ENCODE measurements around the gene EHD4.

The EHD4 gene

DNA sequence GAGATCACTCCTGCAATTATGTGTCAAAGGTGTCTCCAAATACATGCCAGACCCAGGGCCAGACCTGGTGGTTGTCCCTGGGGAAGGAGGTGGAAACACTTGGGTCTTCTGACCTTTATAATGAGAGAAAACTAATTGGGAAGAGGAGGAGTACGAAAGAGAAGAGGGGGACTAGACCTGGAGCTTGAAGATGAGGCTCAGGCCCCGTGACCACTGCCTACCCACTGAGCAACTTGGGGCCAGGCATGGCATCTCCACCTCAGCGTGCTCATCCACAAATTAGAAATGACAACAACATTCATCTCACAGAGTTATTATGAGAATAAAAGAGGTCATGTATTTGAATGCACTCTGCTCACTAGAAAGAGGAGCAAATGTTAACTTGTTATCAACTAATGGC is 59.1 kb downstream of the EHD4 start:
- Histone ChIP-seq H3K27ac (no peak overlapping the region), H3K27me3 (ENCODE audit: control insufficient read depth, insufficient read depth, low read length) (no peaks in the 10 kb centered on the region), H3K4me3 (ENCODE audit: low read depth, low read length) (no peak overlapping the region), H3K9me3 (ENCODE audit: control insufficient read depth, low read length) (no peaks in the 10 kb centered on the region), H3K4me2 (ENCODE audit: low read length) (no peak overlapping the region), H3K9ac (no peak overlapping the region), H3K36me3 (ENCODE audit: control insufficient read depth, insufficient read depth, low read length) (no peaks in the 10 kb centered on the region), H2AFZ (no peak overlapping the region), H3K79me2 (no peaks in the 10 kb centered on the region), H3K4me1 (peaks cover 4% of the 10 kb centered on the region)
- TF ChIP-seq, protein P1, sequence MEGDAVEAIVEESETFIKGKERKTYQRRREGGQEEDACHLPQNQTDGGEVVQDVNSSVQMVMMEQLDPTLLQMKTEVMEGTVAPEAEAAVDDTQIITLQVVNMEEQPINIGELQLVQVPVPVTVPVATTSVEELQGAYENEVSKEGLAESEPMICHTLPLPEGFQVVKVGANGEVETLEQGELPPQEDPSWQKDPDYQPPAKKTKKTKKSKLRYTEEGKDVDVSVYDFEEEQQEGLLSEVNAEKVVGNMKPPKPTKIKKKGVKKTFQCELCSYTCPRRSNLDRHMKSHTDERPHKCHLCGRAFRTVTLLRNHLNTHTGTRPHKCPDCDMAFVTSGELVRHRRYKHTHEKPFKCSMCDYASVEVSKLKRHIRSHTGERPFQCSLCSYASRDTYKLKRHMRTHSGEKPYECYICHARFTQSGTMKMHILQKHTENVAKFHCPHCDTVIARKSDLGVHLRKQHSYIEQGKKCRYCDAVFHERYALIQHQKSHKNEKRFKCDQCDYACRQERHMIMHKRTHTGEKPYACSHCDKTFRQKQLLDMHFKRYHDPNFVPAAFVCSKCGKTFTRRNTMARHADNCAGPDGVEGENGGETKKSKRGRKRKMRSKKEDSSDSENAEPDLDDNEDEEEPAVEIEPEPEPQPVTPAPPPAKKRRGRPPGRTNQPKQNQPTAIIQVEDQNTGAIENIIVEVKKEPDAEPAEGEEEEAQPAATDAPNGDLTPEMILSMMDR (IDR thresholded peaks at IDR 0.05): no peak

DNA sequence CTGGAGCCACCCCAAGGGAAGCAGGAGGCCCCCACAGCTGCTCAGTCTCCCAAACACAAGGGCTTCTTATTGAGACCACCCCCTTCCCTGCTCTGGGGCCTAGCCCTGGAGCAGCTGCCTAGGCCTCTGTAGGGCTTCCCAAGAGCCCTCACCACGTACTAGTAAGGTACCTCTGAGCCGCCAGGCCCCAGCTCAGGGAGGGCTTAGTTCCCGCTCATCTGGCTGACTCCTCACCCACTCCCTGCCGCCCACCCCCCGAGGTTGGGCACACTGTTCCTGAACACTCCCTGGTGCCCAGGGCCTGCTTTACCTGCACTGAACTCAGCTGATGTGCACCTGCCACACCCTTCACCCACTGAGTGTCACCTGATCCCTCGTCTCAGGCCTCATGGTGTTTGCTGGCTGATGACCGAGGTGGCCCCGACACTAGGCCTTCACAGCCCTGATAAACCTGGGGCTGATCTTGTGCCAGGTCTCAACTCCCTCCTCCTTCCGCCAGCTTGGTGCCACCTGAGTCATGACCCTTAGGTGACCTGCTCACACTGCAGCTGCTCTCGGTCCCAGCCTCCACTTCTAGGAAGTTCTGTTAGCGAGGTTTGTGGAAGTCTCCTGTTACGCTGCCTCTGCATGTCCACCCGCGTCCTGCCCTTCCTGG is 60.5 kb downstream of the EHD4 start:
- Histone ChIP-seq H3K27ac (no peak overlapping the region), H3K27me3 (ENCODE audit: control insufficient read depth, insufficient read depth, low read length) (no peaks in the 10 kb centered on the region), H3K9me3 (ENCODE audit: control insufficient read depth, low read length) (no peaks in the 10 kb centered on the region), H2AFZ (no peak overlapping the region), H3K79me2 (no peaks in the 10 kb centered on the region), H3K4me1 (peaks cover 4% of the 10 kb centered on the region), H3K4me3 (ENCODE audit: low read depth, low read length) (no peak overlapping the region), H3K4me2 (ENCODE audit: low read length) (no peak overlapping the region), H3K36me3 (ENCODE audit: control insufficient read depth, insufficient read depth, low read length) (no peaks in the 10 kb centered on the region), H3K9ac (no peak overlapping the region)
- TF ChIP-seq, protein P1 (IDR thresholded peaks at IDR 0.05): no peak

DNA sequence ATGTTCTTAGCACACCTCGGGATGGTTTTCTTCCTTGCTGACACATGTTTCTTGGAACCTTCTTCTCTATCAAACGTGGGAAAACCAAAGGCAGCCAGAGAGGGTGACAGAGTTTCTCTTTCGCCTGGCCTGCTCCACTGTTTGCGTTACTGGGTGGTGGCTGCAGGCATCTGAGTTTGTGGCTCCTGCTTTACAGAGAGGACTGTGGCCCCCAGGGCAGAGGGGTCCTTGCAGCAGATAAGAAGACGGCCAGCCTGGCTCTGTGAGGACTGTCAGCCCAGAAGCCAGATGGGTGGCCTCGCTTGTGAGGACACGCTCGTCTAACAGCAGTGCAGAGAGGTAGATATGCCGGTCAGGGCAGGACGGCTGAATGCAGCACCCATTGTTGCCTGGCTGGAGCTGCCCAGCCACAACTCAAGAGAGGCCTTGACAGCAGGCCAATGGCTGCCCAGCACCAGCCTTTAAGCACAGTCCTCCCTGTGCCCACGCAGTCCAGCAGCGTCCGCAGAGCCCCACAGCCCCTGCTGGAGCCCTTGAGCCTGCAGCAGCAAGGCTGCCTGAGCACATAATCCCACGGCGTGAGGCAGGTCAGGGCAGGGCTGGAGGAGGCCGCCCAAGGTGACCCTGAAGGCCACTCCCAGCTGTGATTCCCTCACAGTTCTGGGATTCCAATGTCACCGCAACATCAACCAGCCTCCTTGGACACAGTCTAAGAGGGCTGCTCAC is 63.5 kb downstream of the EHD4 start:
- no peak overlapping the region for H3K4me3 ChIP-seq (ENCODE audit: low read depth, low read length)
- TF ChIP-seq, protein P1 (IDR thresholded peaks at IDR 0.05): no peak
- H2AFZ ChIP-seq: no peak overlapping the region
- H3K27me3 ChIP-seq (ENCODE audit: control insufficient read depth, insufficient read depth, low read length): no peaks in the 10 kb centered on the region
- H3K9me3 ChIP-seq (ENCODE audit: control insufficient read depth, low read length): no peaks in the 10 kb centered on the region
- H3K4me1 ChIP-seq: no peaks in the 10 kb centered on the region
- no peak overlapping the region for H3K4me2 ChIP-seq (ENCODE audit: low read length)
- no peaks in the 10 kb centered on the region for H3K79me2 ChIP-seq
- no peak overlapping the region for H3K27ac ChIP-seq
- no peaks in the 10 kb centered on the region for H3K36me3 ChIP-seq (ENCODE audit: control insufficient read depth, insufficient read depth, low read length)
- H3K9ac ChIP-seq: no peak overlapping the region

DNA sequence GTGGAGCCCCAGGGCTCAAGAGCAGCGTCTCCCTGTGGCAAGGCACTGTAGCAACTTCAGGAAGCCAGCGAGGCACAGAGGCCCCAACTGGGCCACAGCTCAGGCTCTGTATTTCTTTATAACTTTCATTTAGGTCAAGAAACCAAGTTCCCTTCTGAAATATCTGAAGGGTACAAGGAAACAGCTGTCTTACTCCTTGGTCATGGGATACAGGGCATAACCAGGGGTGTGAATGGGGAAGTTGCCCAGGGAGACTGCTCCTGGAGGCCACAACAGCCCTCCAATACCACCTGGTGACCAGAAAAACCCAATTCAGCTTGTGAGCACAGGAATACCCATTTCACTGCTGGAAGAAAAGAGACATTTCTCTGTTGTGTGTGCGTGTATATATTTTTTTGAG is 65.2 kb downstream of the EHD4 start:
- no peak overlapping the region for H2AFZ ChIP-seq
- no peaks in the 10 kb centered on the region for H3K36me3 ChIP-seq (ENCODE audit: control insufficient read depth, insufficient read depth, low read length)
- no peaks in the 10 kb centered on the region for H3K4me1 ChIP-seq
- H3K4me2 ChIP-seq (ENCODE audit: low read length): no peak overlapping the region
- no peak overlapping the region for H3K27ac ChIP-seq
- H3K79me2 ChIP-seq: no peaks in the 10 kb centered on the region
- TF ChIP-seq, protein P1 (IDR thresholded peaks at IDR 0.05): no peak
- H3K9ac ChIP-seq: no peak overlapping the region
- no peaks in the 10 kb centered on the region for H3K27me3 ChIP-seq (ENCODE audit: control insufficient read depth, insufficient read depth, low read length)
- no peak overlapping the region for H3K4me3 ChIP-seq (ENCODE audit: low read depth, low read length)
- H3K9me3 ChIP-seq (ENCODE audit: control insufficient read depth, low read length): no peaks in the 10 kb centered on the region

DNA sequence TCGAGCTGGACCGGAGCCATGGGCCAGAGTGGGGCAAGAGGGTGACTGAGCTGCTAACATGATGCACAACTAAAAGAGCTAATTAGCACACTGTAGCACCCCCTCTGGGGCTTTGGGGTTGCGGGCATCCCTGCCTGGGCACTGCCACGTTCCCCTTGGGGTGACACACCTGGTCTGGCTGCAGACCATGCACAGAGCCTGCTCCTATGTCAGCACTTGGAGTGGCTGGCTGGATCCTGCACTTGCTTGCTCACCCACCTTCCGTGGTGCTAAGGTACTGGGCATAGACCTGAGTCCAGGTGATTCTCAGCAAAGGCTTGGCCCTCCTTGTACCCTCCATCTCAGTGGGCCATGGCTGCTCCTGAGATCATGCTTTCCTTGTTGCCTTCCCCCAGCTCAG is 65.7 kb downstream of the EHD4 start:
- TF ChIP-seq, protein P1 (IDR thresholded peaks at IDR 0.05): no peak
- Histone ChIP-seq H3K4me2 (ENCODE audit: low read length) (no peak overlapping the region), H3K9me3 (ENCODE audit: control insufficient read depth, low read length) (no peaks in the 10 kb centered on the region), H3K4me3 (ENCODE audit: low read depth, low read length) (no peak overlapping the region), H3K4me1 (no peaks in the 10 kb centered on the region), H3K27ac (no peak overlapping the region), H3K79me2 (no peaks in the 10 kb centered on the region), H3K36me3 (ENCODE audit: control insufficient read depth, insufficient read depth, low read length) (no peaks in the 10 kb centered on the region), H3K9ac (no peak overlapping the region), H3K27me3 (ENCODE audit: control insufficient read depth, insufficient read depth, low read length) (no peaks in the 10 kb centered on the region), H2AFZ (no peak overlapping the region)
